ENCODE data around the gene SCT. TPM values are rescaled to one million over a fixed set of nuclear protein-coding genes. Genes with fewer than 3 reads are reported as not detected.

SCT gene
- total and polyA plus RNA-seq, 2 donors (not counting 1 experiment from before 2014, with no cell fraction given) = not detected

DNA sequence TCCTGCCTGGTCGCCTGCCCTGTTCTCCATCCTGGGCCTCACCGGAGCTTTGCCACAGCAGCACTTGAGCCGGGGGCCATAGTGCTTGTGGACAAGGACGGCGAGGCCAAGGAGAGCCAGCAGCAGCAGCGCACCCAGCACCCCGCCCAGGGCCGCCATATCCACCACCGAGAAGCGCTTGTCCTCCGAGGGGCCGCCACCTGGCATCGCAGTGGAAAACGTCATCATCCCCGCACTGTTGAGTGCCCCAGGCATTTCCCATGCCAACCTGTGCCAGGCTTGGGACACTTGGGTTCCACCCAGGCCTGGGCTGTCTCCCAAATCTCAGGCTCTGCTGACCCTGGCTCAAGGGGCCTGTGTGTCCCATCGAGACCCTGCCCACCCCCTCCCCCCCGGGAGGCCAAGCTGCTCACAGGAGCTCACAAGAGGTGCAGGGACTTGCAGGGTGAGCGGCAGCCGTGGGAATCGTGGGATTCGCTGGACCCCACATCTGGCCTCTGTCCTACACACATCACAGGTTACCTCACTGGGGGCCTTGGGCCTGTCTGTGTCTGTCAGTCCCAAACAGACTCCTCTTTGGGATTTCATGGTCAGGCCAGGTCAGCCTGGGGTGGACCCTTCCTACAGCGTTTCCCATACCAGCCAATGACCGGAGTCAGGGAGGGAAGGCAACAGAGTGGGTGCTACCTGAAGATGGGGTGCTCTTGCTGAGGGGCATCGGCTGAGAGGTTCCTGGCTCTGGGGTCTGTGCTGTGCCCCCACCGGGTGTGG is 8.9 kb downstream of the SCT start:
- Histone ChIP-seq H3K27me3 (ENCODE audit: control insufficient read depth, insufficient read depth, low read length) (no peaks in the 10 kb centered on the region), H4K20me1 (ENCODE audit: control insufficient read depth, extremely low read depth, insufficient read depth, low read length) (no peaks in the 10 kb centered on the region), H3K4me1 (ENCODE audit: control insufficient read depth, extremely low read depth, insufficient read depth, low read length) (no peaks in the 10 kb centered on the region), H3K9ac (ENCODE audit: insufficient read depth, low read length) (no peak overlapping the region), H3K79me2 (ENCODE audit: control insufficient read depth, insufficient read depth, low read length) (no peaks in the 10 kb centered on the region), H3K27ac (ENCODE audit: insufficient read depth, low read length) (no peak overlapping the region), H2AFZ (ENCODE audit: low read length) (no peak overlapping the region), H3K4me2 (ENCODE audit: extremely low read depth, insufficient read depth, low read length) (no peak overlapping the region), H3K36me3 (ENCODE audit: control insufficient read depth, insufficient read depth, low read length) (peaks cover 10% of the 10 kb centered on the region), H3K9me3 (ENCODE audit: control insufficient read depth, insufficient read depth, low read depth, low read length) (no peaks in the 10 kb centered on the region), H3K4me3 (replicated peaks in 1 of 4; ENCODE audit: control extremely low read depth in 1 of 4, insufficient read depth in 1 of 4, low read depth in 3 of 4, low read length in 4 of 4) (no peak overlapping the region)
- TF ChIP-seq, protein P1, sequence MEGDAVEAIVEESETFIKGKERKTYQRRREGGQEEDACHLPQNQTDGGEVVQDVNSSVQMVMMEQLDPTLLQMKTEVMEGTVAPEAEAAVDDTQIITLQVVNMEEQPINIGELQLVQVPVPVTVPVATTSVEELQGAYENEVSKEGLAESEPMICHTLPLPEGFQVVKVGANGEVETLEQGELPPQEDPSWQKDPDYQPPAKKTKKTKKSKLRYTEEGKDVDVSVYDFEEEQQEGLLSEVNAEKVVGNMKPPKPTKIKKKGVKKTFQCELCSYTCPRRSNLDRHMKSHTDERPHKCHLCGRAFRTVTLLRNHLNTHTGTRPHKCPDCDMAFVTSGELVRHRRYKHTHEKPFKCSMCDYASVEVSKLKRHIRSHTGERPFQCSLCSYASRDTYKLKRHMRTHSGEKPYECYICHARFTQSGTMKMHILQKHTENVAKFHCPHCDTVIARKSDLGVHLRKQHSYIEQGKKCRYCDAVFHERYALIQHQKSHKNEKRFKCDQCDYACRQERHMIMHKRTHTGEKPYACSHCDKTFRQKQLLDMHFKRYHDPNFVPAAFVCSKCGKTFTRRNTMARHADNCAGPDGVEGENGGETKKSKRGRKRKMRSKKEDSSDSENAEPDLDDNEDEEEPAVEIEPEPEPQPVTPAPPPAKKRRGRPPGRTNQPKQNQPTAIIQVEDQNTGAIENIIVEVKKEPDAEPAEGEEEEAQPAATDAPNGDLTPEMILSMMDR (conservative IDR thresholded peaks at IDR 0.05 in 1 of 2, IDR thresholded peaks at IDR 0.05 in 1 of 2; ENCODE audit: low read depth in 1 of 2, low read length in 2 of 2) = no peak
- TF ChIP-seq EZH2 (IDR thresholded peaks at IDR 0.05; ENCODE audit: low read length, missing control alignments) = no peak
- DNase-seq (ENCODE audit: low read depth in 2 of 2) = no peak

GRCh38 chr11:617199-617911 is 9.6 kb downstream of the SCT start:
- no peak for DNase-seq (ENCODE audit: low read depth in 2 of 2)
- Histone ChIP-seq H3K79me2 (ENCODE audit: control insufficient read depth, insufficient read depth, low read length) (no peaks in the 10 kb centered on the region), H3K9me3 (ENCODE audit: control insufficient read depth, insufficient read depth, low read depth, low read length) (no peaks in the 10 kb centered on the region), H3K27ac (ENCODE audit: insufficient read depth, low read length) (no peak overlapping the region), H2AFZ (ENCODE audit: low read length) (no peak overlapping the region), H3K4me3 (replicated peaks in 1 of 4; ENCODE audit: control extremely low read depth in 1 of 4, insufficient read depth in 1 of 4, low read depth in 3 of 4, low read length in 4 of 4) (no peak overlapping the region), H3K4me1 (ENCODE audit: control insufficient read depth, extremely low read depth, insufficient read depth, low read length) (no peaks in the 10 kb centered on the region), H3K36me3 (ENCODE audit: control insufficient read depth, insufficient read depth, low read length) (peaks cover 16% of the 10 kb centered on the region), H3K9ac (ENCODE audit: insufficient read depth, low read length) (no peak overlapping the region), H3K4me2 (ENCODE audit: extremely low read depth, insufficient read depth, low read length) (no peak overlapping the region), H4K20me1 (ENCODE audit: control insufficient read depth, extremely low read depth, insufficient read depth, low read length) (no peaks in the 10 kb centered on the region), H3K27me3 (ENCODE audit: control insufficient read depth, insufficient read depth, low read length) (no peaks in the 10 kb centered on the region)
- TF ChIP-seq, protein P1 (conservative IDR thresholded peaks at IDR 0.05 in 1 of 2, IDR thresholded peaks at IDR 0.05 in 1 of 2; ENCODE audit: low read depth in 1 of 2, low read length in 2 of 2) = no peak
- no peak for TF ChIP-seq EZH2 (IDR thresholded peaks at IDR 0.05; ENCODE audit: low read length, missing control alignments)

GRCh38 chr11:616320-617198 is 10.4 kb downstream of the SCT start:
- Histone ChIP-seq H3K27me3 (ENCODE audit: control insufficient read depth, insufficient read depth, low read length) (no peaks in the 10 kb centered on the region), H3K4me2 (ENCODE audit: extremely low read depth, insufficient read depth, low read length) (peak overlapping the region; percentile 71), H3K27ac (ENCODE audit: insufficient read depth, low read length) (peak overlapping the region; percentile 73), H3K36me3 (ENCODE audit: control insufficient read depth, insufficient read depth, low read length) (peaks cover 18% of the 10 kb centered on the region), H3K4me3 (replicated peaks in 1 of 4; ENCODE audit: control extremely low read depth in 1 of 4, insufficient read depth in 1 of 4, low read depth in 3 of 4, low read length in 4 of 4) (no peak overlapping the region), H2AFZ (ENCODE audit: low read length) (no peak overlapping the region), H4K20me1 (ENCODE audit: control insufficient read depth, extremely low read depth, insufficient read depth, low read length) (no peaks in the 10 kb centered on the region), H3K79me2 (ENCODE audit: control insufficient read depth, insufficient read depth, low read length) (no peaks in the 10 kb centered on the region), H3K9me3 (ENCODE audit: control insufficient read depth, insufficient read depth, low read depth, low read length) (no peaks in the 10 kb centered on the region), H3K9ac (ENCODE audit: insufficient read depth, low read length) (no peak overlapping the region), H3K4me1 (ENCODE audit: control insufficient read depth, extremely low read depth, insufficient read depth, low read length) (no peaks in the 10 kb centered on the region)
- DNase-seq (ENCODE audit: low read depth in 2 of 2) = no peak
- TF ChIP-seq, protein P1 (conservative IDR thresholded peaks at IDR 0.05 in 1 of 2, IDR thresholded peaks at IDR 0.05 in 1 of 2; ENCODE audit: low read depth in 1 of 2, low read length in 2 of 2) = no peak
- no peak for TF ChIP-seq EZH2 (IDR thresholded peaks at IDR 0.05; ENCODE audit: low read length, missing control alignments)

All from fibroblast of lung (primary cell).